ENCODE data around the gene ANKRD28.

- TF ChIP-seq CTCF (IDR thresholded peaks at IDR 0.05) (no peak), POLR2A (IDR thresholded peaks at IDR 0.05) (no peak), EP300 (IDR thresholded peaks at IDR 0.05) (no peak)
Observed at GRCh38 chr3:15755181-15755580, 42.6 kb downstream of the ANKRD28 start.
